Measurements from ENCODE around the gene FOXN3. TPM values are rescaled to one million over a fixed set of nuclear protein-coding genes. Genes with fewer than 3 reads are reported as not detected.

The FOXN3 gene
- total RNA-seq, 2 experiments from 2014 or later = 92.2 to 94.4 TPM

- ChIA-PET POLR2A (no interaction called here), CTCF (interaction anchor here (1.0 kb wide), 1 partner anchor 351 kb away, joined by 3 read pairs; no protein-coding TSS in a partner anchor)
- peaks cover 39% of the 10 kb centered on the region for H3K4me1 Mint-ChIP-seq
- H3K27me3 Mint-ChIP-seq = no peaks in the 10 kb centered on the region
- DNase-seq = no peak
- H3K9me3 Mint-ChIP-seq = peaks cover 6% of the 10 kb centered on the region
- H3K27ac Mint-ChIP-seq = no peak overlapping the region
- peaks cover 17% of the 10 kb centered on the region for H3K36me3 Mint-ChIP-seq (ENCODE audit: low read depth)
- no peak overlapping the region for H3K4me3 Mint-ChIP-seq
These were observed 46.3 kb downstream of the FOXN3 start for GRCh38 chr14:89370781-89371180.

DNA sequence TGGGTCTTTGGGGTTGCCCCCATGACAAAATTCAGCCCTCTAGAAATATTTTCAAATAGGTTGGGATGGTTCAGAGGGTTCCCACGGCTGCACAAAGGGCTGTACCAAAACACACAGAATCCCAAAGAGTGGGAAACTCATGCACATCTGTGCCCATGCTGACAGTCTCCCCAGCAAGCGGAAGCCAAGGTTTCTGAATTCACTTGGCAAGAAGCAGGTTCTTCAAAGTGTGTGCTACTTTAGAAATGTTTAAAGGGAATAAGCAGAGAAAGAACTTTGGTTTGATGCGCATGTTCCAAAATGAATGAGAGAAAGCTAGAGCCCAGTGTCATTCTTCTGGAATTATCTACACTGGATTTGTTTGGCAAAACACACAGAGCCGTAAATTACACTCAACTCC lies 46.7 kb downstream of the FOXN3 start:
- Mint-ChIP-seq H3K27me3 (no peaks in the 10 kb centered on the region), H3K9me3 (peaks cover 6% of the 10 kb centered on the region), H3K36me3 (ENCODE audit: low read depth) (peaks cover 17% of the 10 kb centered on the region), H3K27ac (no peak overlapping the region), H3K4me3 (no peak overlapping the region), H3K4me1 (peaks cover 42% of the 10 kb centered on the region)
- ChIA-PET POLR2A (no interaction called here), CTCF (interaction anchor here (1.0 kb wide), 1 partner anchor 351 kb away, joined by 3 read pairs; no protein-coding TSS in a partner anchor)
- DNase-seq = no peak

GRCh38 chr14:89369656-89370055 lies 47.4 kb downstream of the FOXN3 start:
- Mint-ChIP-seq H3K9me3 (peaks cover 6% of the 10 kb centered on the region), H3K4me3 (no peak overlapping the region), H3K27me3 (no peaks in the 10 kb centered on the region), H3K4me1 (peaks cover 49% of the 10 kb centered on the region), H3K36me3 (ENCODE audit: low read depth) (peaks cover 17% of the 10 kb centered on the region), H3K27ac (no peak overlapping the region)
- DNase-seq = no peak
- CTCF ChIA-PET = no interaction called here
- POLR2A ChIA-PET = no interaction called here

DNA sequence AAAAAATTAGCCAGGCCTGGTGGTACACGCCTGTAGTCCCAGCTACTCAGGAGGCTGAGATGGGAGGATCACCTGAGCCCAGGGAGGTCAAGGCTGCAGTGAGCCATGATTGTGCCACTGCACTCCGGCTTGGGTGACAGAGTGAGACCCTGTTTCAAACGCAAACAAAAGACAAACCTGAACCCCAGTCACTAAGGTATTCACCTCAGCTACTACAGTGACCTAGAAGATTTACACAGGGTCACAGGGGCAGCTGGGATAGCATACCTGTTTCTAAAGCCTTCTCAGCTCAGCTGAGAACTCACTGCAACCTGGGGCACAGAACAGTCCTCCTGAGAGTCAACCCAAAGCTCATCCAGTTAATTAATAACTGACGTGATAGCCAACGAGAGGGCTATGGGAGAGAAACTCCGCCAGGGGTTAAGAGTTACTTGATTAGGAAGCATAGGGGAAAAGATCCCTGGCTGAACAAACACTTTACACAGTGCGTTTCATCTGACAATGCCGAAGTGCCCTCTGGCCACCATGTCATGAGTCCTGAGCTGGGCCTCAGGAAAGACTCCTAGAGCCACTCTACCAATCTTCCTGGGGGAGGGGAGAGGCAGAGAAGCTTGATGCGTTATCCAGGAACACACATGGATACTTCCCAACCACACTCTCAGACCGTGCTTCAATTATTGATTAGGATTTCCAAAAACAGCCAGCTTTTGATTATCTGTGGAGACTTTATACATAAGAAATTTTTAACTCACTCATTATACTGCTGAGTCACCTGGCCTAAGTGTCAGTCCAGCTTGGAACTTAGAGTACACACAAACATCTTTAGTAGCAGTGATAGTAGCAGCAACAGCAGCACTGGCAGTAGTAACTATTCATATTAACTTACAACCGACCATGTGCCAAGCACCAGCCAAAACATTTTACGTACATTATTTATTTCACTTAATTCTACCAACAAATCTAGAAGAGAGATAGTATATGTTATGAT lies 48.2 kb downstream of the FOXN3 start:
- H3K4me1 Mint-ChIP-seq = peaks cover 58% of the 10 kb centered on the region
- peak overlapping the region; percentile 38 for H3K27ac Mint-ChIP-seq
- ChIA-PET POLR2A (no interaction called here), CTCF (interaction anchor here (0.6 to 1.4 kb wide), 4 partner anchors 14 to 128 kb away, joined by 3 to 4 read pairs (median 4); no protein-coding TSS in a partner anchor)
- peaks cover 13% of the 10 kb centered on the region for H3K36me3 Mint-ChIP-seq (ENCODE audit: low read depth)
- no peak for DNase-seq
- no peaks in the 10 kb centered on the region for H3K27me3 Mint-ChIP-seq
- H3K4me3 Mint-ChIP-seq = no peak overlapping the region
- peaks cover 6% of the 10 kb centered on the region for H3K9me3 Mint-ChIP-seq

DNA sequence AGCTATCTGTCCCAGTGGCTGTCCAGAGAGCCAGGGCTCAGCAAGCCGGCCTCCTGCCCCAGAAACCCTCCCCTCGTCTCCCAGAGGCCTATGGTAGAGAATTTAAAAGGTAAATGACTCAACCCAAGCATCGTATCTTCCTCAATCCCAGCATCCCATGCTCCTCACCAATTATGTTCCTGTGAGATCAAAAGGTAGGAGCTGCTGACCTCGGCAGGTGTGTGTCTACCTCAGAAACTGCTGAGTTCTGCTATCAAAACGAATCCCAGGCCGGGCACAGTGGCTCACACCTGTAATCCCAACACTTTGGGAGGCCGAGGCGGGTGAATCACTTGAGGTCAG lies 49.3 kb downstream of the FOXN3 start:
- Mint-ChIP-seq H3K4me1 (peaks cover 55% of the 10 kb centered on the region), H3K36me3 (ENCODE audit: low read depth) (peaks cover 19% of the 10 kb centered on the region), H3K27ac (no peak overlapping the region), H3K9me3 (peaks cover 6% of the 10 kb centered on the region), H3K4me3 (no peak overlapping the region), H3K27me3 (no peaks in the 10 kb centered on the region)
- CTCF ChIA-PET = interaction anchor here (1.4 kb wide), 1 partner anchor 15 kb away, joined by 3 read pairs; no protein-coding TSS in a partner anchor
- POLR2A ChIA-PET = no interaction called here
- no peak for DNase-seq

DNA sequence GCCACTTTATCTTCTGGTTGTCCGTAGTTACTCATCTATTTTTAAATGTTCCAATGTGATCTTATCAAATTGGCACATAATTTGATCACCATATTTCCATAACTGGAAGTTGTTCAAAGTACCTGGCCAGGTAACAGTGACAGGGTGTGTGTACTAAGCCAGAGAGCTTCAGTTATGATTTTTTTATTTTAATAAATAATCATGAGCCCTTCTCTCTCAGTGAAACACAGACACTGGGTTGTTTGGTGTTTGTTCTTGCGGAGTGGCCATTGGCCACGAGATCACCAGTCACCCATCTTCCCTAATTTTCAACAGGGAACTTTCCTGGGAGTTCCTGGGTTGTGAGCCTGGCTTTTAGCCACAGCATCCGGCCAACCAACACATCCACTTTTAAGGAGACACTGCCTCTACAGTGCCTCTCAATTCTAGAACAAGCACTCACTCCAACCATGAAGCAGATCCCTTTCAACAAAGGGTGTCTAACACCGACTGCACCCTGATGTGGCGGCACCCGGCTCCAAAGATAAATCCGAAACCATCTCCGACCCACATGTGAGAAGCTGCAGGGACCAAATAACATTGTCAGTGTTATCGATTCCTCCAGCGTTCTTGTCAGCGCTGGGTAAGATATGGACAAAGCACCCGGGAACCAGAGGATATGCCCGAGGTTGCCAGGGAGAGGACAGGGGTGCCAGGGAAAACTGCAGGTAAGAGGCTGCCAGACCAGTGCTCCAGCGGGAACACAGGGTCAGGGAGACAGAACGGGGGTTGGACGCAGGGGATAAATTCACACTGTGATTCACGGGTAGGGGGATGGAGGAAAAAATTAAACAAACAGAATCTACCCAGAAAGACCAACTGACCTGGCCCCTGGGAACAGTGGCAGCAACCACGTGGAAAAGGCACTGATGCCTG lies 49.9 kb downstream of the FOXN3 start:
- Mint-ChIP-seq H3K4me3 (no peak overlapping the region), H3K4me1 (peaks cover 49% of the 10 kb centered on the region), H3K9me3 (peaks cover 6% of the 10 kb centered on the region), H3K27me3 (no peaks in the 10 kb centered on the region), H3K27ac (peak overlapping the region; percentile 48), H3K36me3 (ENCODE audit: low read depth) (peaks cover 15% of the 10 kb centered on the region)
- ChIA-PET CTCF (interaction anchor here (1.4 kb wide), 1 partner anchor 16 kb away, joined by 3 read pairs; no protein-coding TSS in a partner anchor), POLR2A (no interaction called here)
- no peak for DNase-seq

DNA sequence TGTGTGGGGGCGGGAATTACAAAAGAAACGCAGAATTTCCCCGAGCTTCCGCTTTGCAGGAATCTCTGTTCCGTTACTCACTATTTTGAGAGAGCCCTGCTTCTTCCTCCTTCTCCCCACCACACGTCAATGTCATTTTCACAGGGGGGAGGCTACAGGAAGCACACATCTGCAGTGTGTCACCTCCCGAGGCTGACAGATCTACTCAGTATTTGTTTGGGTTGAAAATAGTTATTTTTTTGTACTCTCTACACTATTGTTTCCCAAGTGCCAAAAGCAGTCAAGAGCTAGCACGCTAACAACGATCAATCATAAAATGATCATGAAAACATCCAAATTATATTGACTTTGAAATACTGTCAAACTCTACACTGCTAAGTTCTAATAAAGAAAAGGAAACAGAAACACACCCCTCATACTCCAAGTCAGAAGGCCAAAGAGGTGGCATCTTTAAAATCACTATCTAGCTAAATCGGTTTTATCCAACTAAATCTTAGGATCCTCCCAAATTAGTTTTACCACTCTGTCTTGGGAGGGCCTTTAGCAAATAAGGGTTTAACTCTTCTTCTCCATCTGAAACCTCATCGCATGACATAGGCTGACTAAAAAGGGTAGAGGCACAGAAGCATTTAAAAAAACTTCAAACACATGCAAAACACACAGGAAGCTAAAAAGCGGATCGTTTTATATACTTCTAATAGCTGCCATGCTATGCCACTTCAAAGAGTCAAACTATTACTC lies 51.8 kb downstream of the FOXN3 start:
- Mint-ChIP-seq H3K27ac (peak overlapping the region; percentile 86), H3K4me1 (peaks cover 40% of the 10 kb centered on the region), H3K36me3 (ENCODE audit: low read depth) (peaks cover 13% of the 10 kb centered on the region), H3K27me3 (no peaks in the 10 kb centered on the region), H3K9me3 (peaks cover 6% of the 10 kb centered on the region), H3K4me3 (peak overlapping the region; percentile 66)
- DNase-seq = peak; percentile 65
- CTCF ChIA-PET = interaction anchor here (1.2 kb wide), 1 partner anchor 8 kb away, joined by 3 read pairs; no protein-coding TSS in a partner anchor
- POLR2A ChIA-PET = interaction anchor here (0.6 kb wide), 1 partner anchor 59 kb away, joined by 3 read pairs; no protein-coding TSS in a partner anchor

DNA sequence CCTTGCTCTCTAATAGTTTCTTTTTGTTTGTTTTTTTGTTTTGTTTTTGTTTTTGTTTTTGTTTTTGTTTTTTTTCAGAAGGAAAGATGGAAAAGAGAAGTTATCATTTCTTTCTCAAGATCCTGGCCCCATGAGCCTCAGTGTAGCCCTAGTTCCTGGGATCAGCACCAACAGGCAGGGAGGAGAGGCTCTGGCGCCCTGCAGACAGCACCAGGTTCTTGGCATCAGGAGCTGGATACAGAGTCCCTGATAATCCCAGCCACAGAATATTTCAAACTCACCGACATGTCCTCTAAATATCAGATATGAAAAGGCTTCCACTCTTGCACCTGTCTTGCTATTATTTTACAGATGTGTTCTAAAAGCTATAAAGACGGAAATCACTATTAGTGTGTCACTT lies 52.7 kb downstream of the FOXN3 start:
- Mint-ChIP-seq H3K27ac (peak overlapping the region; percentile 86), H3K4me1 (peaks cover 37% of the 10 kb centered on the region), H3K4me3 (peak overlapping the region; percentile 66), H3K9me3 (peaks cover 6% of the 10 kb centered on the region), H3K27me3 (no peaks in the 10 kb centered on the region), H3K36me3 (ENCODE audit: low read depth) (peaks cover 16% of the 10 kb centered on the region)
- DNase-seq = no peak
- CTCF ChIA-PET = no interaction called here
- POLR2A ChIA-PET = no interaction called here

DNA sequence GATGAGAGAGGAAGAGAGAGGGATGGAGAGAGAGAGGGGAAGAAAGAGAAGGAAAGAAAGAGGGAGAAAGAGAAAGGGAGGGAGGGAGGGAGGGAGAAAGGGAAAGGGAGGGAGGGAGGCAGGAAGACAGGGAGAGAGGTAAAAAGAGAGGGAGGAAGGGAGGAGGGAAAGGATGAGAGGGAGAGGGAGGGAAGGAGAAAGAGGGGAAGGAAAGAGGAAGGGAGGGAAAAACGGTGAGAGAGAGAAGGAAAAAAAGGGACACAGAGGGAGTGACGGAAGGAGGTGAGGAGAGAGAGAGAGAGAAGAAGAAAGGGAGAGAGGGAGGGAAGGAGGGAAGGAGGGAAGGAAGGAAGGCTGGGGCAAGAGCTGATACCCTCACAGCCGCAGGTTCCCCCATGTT lies 56.8 kb downstream of the FOXN3 start:
- ChIA-PET POLR2A (interaction anchor here (0.6 kb wide), 1 partner anchor 103 kb away, joined by 3 read pairs; no protein-coding TSS in a partner anchor), CTCF (no interaction called here)
- H3K4me1 Mint-ChIP-seq = peaks cover 30% of the 10 kb centered on the region
- no peak overlapping the region for H3K4me3 Mint-ChIP-seq
- H3K36me3 Mint-ChIP-seq (ENCODE audit: low read depth) = peaks cover 13% of the 10 kb centered on the region
- DNase-seq = no peak
- H3K9me3 Mint-ChIP-seq = no peaks in the 10 kb centered on the region
- no peak overlapping the region for H3K27ac Mint-ChIP-seq
- H3K27me3 Mint-ChIP-seq = no peaks in the 10 kb centered on the region

- no peaks in the 10 kb centered on the region for H3K27me3 Mint-ChIP-seq
- ChIA-PET CTCF (interaction anchor here (0.6 to 1.9 kb wide), 3 partner anchors 12 to 233 kb away, joined by 3 to 7 read pairs (median 3); no protein-coding TSS in a partner anchor), POLR2A (interaction anchor here (0.6 kb wide), 2 partner anchors 104 to 111 kb away, joined by 3 to 7 read pairs; no protein-coding TSS in a partner anchor)
- peaks cover 13% of the 10 kb centered on the region for H3K36me3 Mint-ChIP-seq (ENCODE audit: low read depth)
- H3K27ac Mint-ChIP-seq = peak overlapping the region; percentile 36
- no peak for DNase-seq
- H3K9me3 Mint-ChIP-seq = no peaks in the 10 kb centered on the region
- peaks cover 24% of the 10 kb centered on the region for H3K4me1 Mint-ChIP-seq
- no peak overlapping the region for H3K4me3 Mint-ChIP-seq
These were observed 57.4 kb downstream of the FOXN3 start for GRCh38 chr14:89359477-89360222.

- CTCF ChIA-PET = interaction anchor here (0.7 to 1.9 kb wide), 4 partner anchors 10 to 388 kb away, joined by 3 to 7 read pairs (median 4); no protein-coding TSS in a partner anchor
- peaks cover 16% of the 10 kb centered on the region for H3K4me1 Mint-ChIP-seq
- H3K9me3 Mint-ChIP-seq = no peaks in the 10 kb centered on the region
- POLR2A ChIA-PET = no interaction called here
- H3K27ac Mint-ChIP-seq = no peak overlapping the region
- no peak overlapping the region for H3K4me3 Mint-ChIP-seq
- no peak for DNase-seq
- H3K27me3 Mint-ChIP-seq = no peaks in the 10 kb centered on the region
- H3K36me3 Mint-ChIP-seq (ENCODE audit: low read depth) = peaks cover 8% of the 10 kb centered on the region
These were observed 59.3 kb downstream of the FOXN3 start for GRCh38 chr14:89357655-89358297.
